GM12878 (cell line): Measurements from ENCODE around the gene CCIN. TPM values are rescaled to one million over a fixed set of nuclear protein-coding genes. Genes with fewer than 3 reads are reported as not detected.

Source experiments
- BCLAF1 ChIP-seq: fragments of 450-650 bp; IDR thresholded peaks from 2 replicates; pipeline ENCODE4 v1.6.1; 2017; ENCODE audit warnings: antibody characterized with exemption, mild to moderate bottlenecking, moderate library complexity
- CHD1 ChIP-seq: IDR thresholded peaks from 2 replicates; pipeline ENCODE4 v1.6.1; 2012; ENCODE audit warnings: low read depth, low read length, improper control_type of control experiment
- ETV6 ChIP-seq, 2 experiments: fragments of 450-650 bp in 1 of 2; IDR thresholded peaks in 1 of 2; conservative IDR thresholded peaks in 1 of 2; 2 replicates each; pipeline ENCODE4 v1.6.1; 2014; ENCODE audit warnings: antibody characterized with exemption in 1 of 2, borderline replicate concordance in 1 of 2, low read depth in 1 of 2, mild to moderate bottlenecking in 1 of 2, moderate library complexity in 1 of 2
- MYC ChIP-seq: IDR thresholded peaks from 2 replicates; pipeline ENCODE4 v1.6.1; 2011; ENCODE audit warnings: mild to moderate bottlenecking, low read length, moderate library complexity, inconsistent platforms; ENCODE audit not compliant: insufficient read depth, insufficient replicate concordance, insufficient read length, severe bottlenecking
- SKIL ChIP-seq: fragments of 450-650 bp; IDR thresholded peaks from 2 replicates; pipeline ENCODE4 v1.6.1; 2017; ENCODE audit warnings: mild to moderate bottlenecking, low read depth, inconsistent platforms; ENCODE audit not compliant: poor library complexity, severe bottlenecking
- SMC3 ChIP-seq: IDR thresholded peaks from 2 replicates; pipeline ENCODE4 v1.6.1; 2011; ENCODE audit warnings: low read length, improper control_type of control experiment, borderline replicate concordance
- ZBTB40 ChIP-seq: fragments of 450-650 bp; IDR thresholded peaks from 2 replicates; pipeline ENCODE4 v1.6.1; 2016; ENCODE audit warnings: mild to moderate bottlenecking, moderate library complexity, borderline replicate concordance
- ZNF24 ChIP-seq: fragments of 450-650 bp; IDR thresholded peaks from 2 replicates; pipeline ENCODE4 v1.6.1; 2017; ENCODE audit warnings: antibody characterized with exemption, mild to moderate bottlenecking
- ZZZ3 ChIP-seq: IDR thresholded peaks from 2 replicates; pipeline ENCODE4 v1.6.1; 2011; ENCODE audit warnings: low read depth; ENCODE audit not compliant: control insufficient read depth, insufficient read length
- polyA plus RNA-seq, 11 experiments: library from polyadenylated mRNA; depleted of rRNA in 4 of 11; unstranded in 6 of 11; stranded (reverse) in 5 of 11; fragments of >200 nt; fragmentation: Nextera tagmentation in 4 of 11; fragmentation: Illumina TruSeq in 1 of 11; extraction: Ambion mirVana in 4 of 11; extraction: Trizol in 1 of 11; gene quantifications; 1 replicate in 1 of 11; 2 replicates in 10 of 11; pipeline versions ENCODE4 v1.2.1 to v1.2.3, GENCODE V29; 2011 to 2016; ENCODE audit warnings: inconsistent platforms in 2 of 11, missing spikeins in 2 of 11, low read depth in 1 of 11
- total RNA-seq, 4 experiments: library from RNA; depleted of rRNA in 3 of 4; stranded (reverse); fragments of >200 nt in 3 of 4; fragmentation: Illumina TruSeq in 1 of 4; extraction: Trizol in 1 of 4; gene quantifications; 2 replicates each; pipeline versions ENCODE4 v1.2.1 to v1.2.3, GENCODE V29; 2013 to 2021

The CCIN gene
- total and polyA plus RNA-seq, 10 of the 15 experiments (the other 5 are each of a cell fraction or from before 2014, with no cell fraction given) = not detected

GRCh38 chr9:36154331-36154952, 14.7 kb upstream of the CCIN start (continued):
- no peak for TF ChIP-seq ZBTB40
- TF ChIP-seq SMC3 = no peak
- TF ChIP-seq MYC = no peak
- no peak for TF ChIP-seq SKIL
- no peak for TF ChIP-seq ZZZ3
- TF ChIP-seq CHD1 = no peak
- no peak for TF ChIP-seq ETV6 (conservative IDR thresholded peaks at IDR 0.05 in 1 of 2, IDR thresholded peaks at IDR 0.05 in 1 of 2; ENCODE audit: borderline replicate concordance in 1 of 2, low read depth in 1 of 2)
- no peak for TF ChIP-seq BCLAF1
- no peak for TF ChIP-seq ZNF24
